Tibial nerve (tissue), 4 donors: ENCODE results near the gene ZNF490.

Experiments
- EP300 ChIP-seq, 2 donors: sonication (generic); formaldehyde crosslinking; IDR thresholded peaks; one replicate each; pipeline ENCODE4 v1.6.1; 2017; ENCODE audit warnings: antibody characterized with exemption in 2 of 2, mild to moderate bottlenecking in 1 of 2
- POLR2A ChIP-seq, 2 donors: fragments of 450-650 bp; IDR thresholded peaks; one replicate each; pipeline ENCODE4 v1.6.1; 2017; ENCODE audit warnings: antibody characterized with exemption in 2 of 2, mild to moderate bottlenecking in 2 of 2, moderate library complexity in 2 of 2
- TF ChIP-seq, protein P1 (sequence below), 5 experiments: fragments of 200-600 bp in 3 of 5; fragments of 450-650 bp in 2 of 5; sonication (generic) in 3 of 5; IDR thresholded peaks; one replicate each; pipeline ENCODE4 v1.5.1; 2016 to 2019; ENCODE audit warnings: antibody characterized with exemption in 5 of 5, mild to moderate bottlenecking in 3 of 5, moderate library complexity in 2 of 5

GRCh38 chr19:12546903-12547302, 63.7 kb downstream of the ZNF490 start:
- TF ChIP-seq, protein P1, sequence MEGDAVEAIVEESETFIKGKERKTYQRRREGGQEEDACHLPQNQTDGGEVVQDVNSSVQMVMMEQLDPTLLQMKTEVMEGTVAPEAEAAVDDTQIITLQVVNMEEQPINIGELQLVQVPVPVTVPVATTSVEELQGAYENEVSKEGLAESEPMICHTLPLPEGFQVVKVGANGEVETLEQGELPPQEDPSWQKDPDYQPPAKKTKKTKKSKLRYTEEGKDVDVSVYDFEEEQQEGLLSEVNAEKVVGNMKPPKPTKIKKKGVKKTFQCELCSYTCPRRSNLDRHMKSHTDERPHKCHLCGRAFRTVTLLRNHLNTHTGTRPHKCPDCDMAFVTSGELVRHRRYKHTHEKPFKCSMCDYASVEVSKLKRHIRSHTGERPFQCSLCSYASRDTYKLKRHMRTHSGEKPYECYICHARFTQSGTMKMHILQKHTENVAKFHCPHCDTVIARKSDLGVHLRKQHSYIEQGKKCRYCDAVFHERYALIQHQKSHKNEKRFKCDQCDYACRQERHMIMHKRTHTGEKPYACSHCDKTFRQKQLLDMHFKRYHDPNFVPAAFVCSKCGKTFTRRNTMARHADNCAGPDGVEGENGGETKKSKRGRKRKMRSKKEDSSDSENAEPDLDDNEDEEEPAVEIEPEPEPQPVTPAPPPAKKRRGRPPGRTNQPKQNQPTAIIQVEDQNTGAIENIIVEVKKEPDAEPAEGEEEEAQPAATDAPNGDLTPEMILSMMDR (IDR thresholded peaks at IDR 0.05) = no peak
- no peak for TF ChIP-seq POLR2A (IDR thresholded peaks at IDR 0.05)
- TF ChIP-seq EP300 (IDR thresholded peaks at IDR 0.05) = no peak
